Omental fat pad (tissue), 4 donors: ENCODE data around the gene DMRT1. TPM values are rescaled to one million over a fixed set of nuclear protein-coding genes. Genes with fewer than 3 reads are reported as not detected.
"Not testable (repeated sequence)": the region's sequence is repeated elsewhere in the genome, so short reads cannot be mapped to it uniquely, and the experiment has no call there.

ENCODE experiments used
- ATAC-seq: fragments of 150-250 bp; one replicate; pipeline ENCODE4 v1.9.1; 2016; ENCODE audit warnings: mild to moderate bottlenecking, moderate library complexity; ENCODE audit not compliant: low FRiP score
- DNase-seq: peaks from one replicate; pipeline ENCODE4 v3.0.0-alpha.2; 2019; ENCODE audit warnings: low spot score
- total RNA-seq, 4 donors: library from RNA; depleted of rRNA; stranded (reverse); fragments of >200 nt; gene quantifications; one replicate each; pipeline ENCODE4 v1.1.0, GENCODE V29; 2016
- TF ChIP-seq, protein P1 (sequence below), 3 donors: fragments of 450-650 bp; IDR thresholded peaks; one replicate each; pipeline ENCODE4 v1.5.1; 2016 to 2017; ENCODE audit warnings: antibody characterized with exemption in 3 of 3, mild to moderate bottlenecking in 3 of 3, moderate library complexity in 2 of 3

Gene DMRT1
- total RNA-seq, 4 donors from 2014 or later = not detected

DNA sequence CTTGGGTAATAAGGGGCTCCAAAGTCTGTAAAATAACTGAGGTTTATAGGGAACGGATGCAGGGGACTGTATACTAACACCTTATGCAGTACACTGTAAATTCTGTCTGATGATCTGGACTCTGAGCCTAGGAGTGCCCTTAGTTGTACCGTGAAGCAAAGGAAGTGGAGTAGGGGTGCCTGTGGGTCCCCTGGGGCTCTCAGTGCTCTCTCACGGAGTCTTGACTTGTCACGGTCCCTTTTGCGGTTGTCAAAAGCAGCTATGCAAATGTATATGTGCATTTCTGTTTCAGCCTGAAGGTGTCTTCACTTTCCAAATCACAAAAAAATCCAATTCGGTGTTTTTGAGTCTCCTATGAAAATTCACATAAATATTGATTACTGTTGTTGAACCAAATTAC, 17.8 kb downstream of the DMRT1 start:
- TF ChIP-seq, protein P1, sequence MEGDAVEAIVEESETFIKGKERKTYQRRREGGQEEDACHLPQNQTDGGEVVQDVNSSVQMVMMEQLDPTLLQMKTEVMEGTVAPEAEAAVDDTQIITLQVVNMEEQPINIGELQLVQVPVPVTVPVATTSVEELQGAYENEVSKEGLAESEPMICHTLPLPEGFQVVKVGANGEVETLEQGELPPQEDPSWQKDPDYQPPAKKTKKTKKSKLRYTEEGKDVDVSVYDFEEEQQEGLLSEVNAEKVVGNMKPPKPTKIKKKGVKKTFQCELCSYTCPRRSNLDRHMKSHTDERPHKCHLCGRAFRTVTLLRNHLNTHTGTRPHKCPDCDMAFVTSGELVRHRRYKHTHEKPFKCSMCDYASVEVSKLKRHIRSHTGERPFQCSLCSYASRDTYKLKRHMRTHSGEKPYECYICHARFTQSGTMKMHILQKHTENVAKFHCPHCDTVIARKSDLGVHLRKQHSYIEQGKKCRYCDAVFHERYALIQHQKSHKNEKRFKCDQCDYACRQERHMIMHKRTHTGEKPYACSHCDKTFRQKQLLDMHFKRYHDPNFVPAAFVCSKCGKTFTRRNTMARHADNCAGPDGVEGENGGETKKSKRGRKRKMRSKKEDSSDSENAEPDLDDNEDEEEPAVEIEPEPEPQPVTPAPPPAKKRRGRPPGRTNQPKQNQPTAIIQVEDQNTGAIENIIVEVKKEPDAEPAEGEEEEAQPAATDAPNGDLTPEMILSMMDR (IDR thresholded peaks at IDR 0.05) = no peak
- DNase-seq (no peak), ATAC-seq (no peak)

DNA sequence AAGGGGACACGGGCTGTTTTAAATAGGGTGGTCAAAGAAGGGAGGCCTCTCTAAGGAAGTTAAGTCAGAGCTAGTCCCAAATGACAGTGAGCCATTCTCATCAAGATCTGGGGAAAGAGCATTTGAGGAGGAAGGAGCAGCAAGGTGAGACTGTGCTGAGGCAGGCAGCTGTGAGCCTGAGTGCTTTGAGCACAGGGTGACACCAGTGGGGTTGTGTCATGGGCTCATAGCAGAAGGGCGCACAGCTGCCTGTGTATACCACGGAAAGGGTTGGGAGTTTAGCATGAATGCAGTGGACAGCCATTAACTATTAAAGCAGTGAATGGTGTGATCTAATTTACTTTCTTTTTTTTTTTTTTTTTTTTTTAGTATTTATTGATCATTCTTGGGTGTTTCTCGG, 19.2 kb downstream of the DMRT1 start:
- ATAC-seq (no peak), DNase-seq (no peak)
- TF ChIP-seq, protein P1 (IDR thresholded peaks at IDR 0.05) = no peak

DNA sequence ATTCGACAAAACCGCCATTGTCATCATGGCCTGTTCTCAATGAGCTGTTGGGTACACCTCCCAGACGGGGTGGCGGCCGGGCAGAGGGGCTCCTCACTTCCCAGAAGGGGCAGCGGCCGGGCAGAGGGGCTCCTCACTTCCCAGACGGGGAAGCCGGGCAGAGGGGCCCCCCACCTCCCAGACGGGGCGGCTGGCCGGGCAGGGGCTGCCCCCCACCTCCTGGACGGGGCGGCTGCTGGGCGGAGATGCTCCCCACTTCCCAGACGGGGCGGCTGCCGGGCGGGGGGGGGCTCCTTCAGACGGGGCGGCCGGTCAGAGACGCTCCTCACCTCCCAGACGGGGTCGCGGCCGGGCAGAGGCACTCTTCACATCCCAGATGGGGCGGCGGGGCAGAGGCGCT, 20.0 kb downstream of the DMRT1 start:
- not testable (repeated sequence) for ATAC-seq, DNase-seq

DNA sequence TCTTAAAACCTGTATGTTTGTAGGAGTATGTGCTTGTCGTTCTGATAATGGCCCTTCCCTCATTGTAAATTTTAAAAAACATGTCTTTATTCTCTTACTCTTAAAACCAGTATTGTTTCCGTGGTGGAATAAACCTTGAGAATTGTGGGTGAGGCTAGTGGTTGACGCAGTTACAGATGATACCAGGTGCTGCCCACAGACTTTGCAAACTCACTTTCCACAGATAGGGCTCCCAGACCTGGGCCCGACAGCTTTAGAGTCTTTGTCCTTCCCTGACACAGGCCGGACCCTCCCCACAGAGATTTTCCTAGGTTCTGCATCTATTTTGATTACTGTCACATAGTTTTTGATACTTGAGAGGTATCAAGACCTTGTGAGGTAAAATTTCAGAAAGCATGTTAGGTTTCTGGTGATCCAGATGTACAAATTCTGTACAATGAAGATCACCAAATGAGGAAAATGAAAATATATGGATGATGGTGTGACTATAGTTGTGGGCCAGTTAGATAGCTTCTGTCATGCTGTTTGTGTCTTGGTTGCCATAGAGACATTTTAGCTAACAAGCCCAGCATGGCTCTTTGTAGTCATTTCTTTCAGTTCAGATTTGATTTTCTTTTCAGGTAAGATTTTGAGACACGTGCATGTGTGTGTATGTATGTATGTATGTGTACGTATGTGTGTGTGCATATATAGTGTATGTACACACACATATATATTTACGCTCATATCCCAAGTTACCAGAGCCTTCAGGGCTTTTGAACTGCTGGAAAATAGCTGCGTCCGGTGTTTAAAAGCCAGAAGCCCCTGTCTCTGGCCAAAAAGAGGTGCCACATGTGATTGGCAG, 33.8 kb downstream of the DMRT1 start:
- no peak for DNase-seq
- no peak for ATAC-seq
- TF ChIP-seq, protein P1 (IDR thresholded peaks at IDR 0.05) = no peak

DNA sequence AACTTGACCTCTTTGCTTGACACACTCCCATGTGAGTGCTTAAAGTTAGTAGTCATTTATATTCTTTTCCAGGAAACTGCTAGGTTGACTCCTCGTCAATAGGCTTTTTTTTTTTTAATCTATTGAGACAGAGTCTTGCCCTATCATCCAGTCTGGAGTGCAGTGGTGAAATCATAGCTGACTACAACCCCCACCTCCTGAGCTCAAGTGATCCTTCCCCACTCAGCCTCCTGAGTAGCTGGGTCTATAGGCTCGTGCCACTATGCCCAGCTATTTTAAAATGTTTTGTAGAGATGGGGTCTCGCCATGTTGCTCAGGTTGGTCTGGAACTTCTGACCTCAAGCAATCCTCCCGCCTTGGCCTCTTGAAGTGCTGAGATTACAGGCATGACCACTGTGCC, 34.9 kb downstream of the DMRT1 start:
- TF ChIP-seq, protein P1 (IDR thresholded peaks at IDR 0.05) = no peak
- ATAC-seq (no peak), DNase-seq (no peak)

DNA sequence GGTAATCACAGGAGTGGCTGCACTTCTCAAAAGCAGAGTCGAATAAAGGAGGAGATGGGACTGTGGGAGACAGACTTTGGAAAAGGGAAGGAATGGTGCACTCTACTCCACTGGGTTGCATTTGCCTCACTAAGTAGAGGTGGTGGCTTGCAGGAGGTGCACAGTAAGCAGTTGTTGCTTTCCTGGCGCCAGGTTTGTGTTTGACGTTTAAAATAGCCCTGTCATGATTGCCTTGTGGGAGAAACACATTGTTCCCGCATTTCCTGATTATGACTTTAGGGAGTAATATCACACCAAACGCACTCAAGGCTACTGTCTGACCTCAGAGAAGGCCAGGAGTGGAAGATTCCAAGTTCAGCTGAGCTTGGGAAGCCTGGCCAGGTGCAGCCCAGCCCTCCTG, 36.7 kb downstream of the DMRT1 start:
- ATAC-seq (peak; percentile 37), DNase-seq (no peak)
- TF ChIP-seq, protein P1 (IDR thresholded peaks at IDR 0.05) = no peak

DNA sequence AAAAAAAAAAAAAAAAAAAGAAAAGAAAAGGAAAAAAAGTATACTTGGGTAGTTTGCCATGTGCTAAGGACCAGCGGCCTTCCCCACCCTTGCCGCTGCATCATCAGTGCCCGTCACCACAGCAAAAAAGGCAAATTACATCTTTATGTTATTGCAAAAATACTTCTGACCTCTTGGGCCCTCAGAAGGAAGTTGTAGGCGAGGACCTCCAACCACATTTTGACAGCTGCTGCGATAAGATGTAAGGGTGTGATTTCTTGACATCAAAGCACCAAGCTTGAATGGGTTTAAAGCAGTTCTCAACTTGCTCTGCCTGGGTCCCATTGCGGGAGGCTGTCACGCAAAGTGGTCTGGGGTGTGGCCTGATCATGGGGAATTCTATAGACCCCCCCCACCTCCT, 39.2 kb downstream of the DMRT1 start:
- DNase-seq (no peak), ATAC-seq (no peak)
- TF ChIP-seq, protein P1 (IDR thresholded peaks at IDR 0.05) = no peak
